Karpas-422 (cell line): ENCODE data around the gene PTPRG. TPM values are rescaled to one million over a fixed set of nuclear protein-coding genes. Genes with fewer than 3 reads are reported as not detected.

Experiments
- DNase-seq: peaks from one replicate; pipeline ENCODE4 v3.0.0-alpha.2; 2015
- H2AFZ ChIP-seq: fragments of 200-600 bp; sonication (generic); 2 replicates; pipeline ENCODE4 v1.6.1; 2014; ENCODE audit warnings: antibody characterized with exemption, low read length, mixed read lengths
- H3K27ac ChIP-seq: fragments of 200-600 bp; sonication (generic); 2 replicates; pipeline ENCODE4 v1.5.1; 2014; ENCODE audit warnings: mild to moderate bottlenecking, low read length, moderate library complexity
- H3K27me3 ChIP-seq: fragments of 200-600 bp; sonication (generic); 2 replicates; pipeline ENCODE4 v1.6.1; 2014; ENCODE audit warnings: low read length, mixed read lengths
- H3K36me3 ChIP-seq: fragments of 200-600 bp; sonication (generic); 2 replicates; pipeline ENCODE4 v1.6.1; 2014; ENCODE audit warnings: low read length, mixed read lengths; ENCODE audit not compliant: insufficient read depth
- H3K4me1 ChIP-seq: fragments of 200-600 bp; sonication (generic); 2 replicates; pipeline ENCODE4 v1.6.1; 2014; ENCODE audit warnings: mild to moderate bottlenecking, low read length, mixed read lengths
- H3K4me2 ChIP-seq: fragments of 200-600 bp; sonication (generic); 2 replicates; pipeline ENCODE4 v1.6.1; 2014; ENCODE audit warnings: low read length, low read depth, mild to moderate bottlenecking; ENCODE audit not compliant: poor library complexity, severe bottlenecking
- H3K4me3 ChIP-seq: fragments of 200-600 bp; sonication (generic); 2 replicates; pipeline ENCODE4 v1.5.1; 2014; ENCODE audit warnings: mild to moderate bottlenecking, antibody characterized with exemption, low read length, mixed read lengths
- H3K79me2 ChIP-seq: fragments of 200-600 bp; sonication (generic); 2 replicates; pipeline ENCODE4 v1.6.1; 2014; ENCODE audit warnings: mild to moderate bottlenecking, low read length, mixed read lengths
- H3K9ac ChIP-seq: fragments of 200-600 bp; sonication (generic); 2 replicates; pipeline ENCODE4 v1.6.0; 2014; ENCODE audit warnings: low read length
- H3K9me2 ChIP-seq: fragments of 200-600 bp; sonication (generic), shearing (Covaris generic); replicated peaks from 2 replicates; pipeline ENCODE4 v1.6.0; 2014; ENCODE audit warnings: mild to moderate bottlenecking, low read length, moderate library complexity; ENCODE audit not compliant: insufficient read depth
- H3K9me3 ChIP-seq: fragments of 300-700, 200-600 bp; sonication (generic); 2 replicates; pipeline ENCODE4 v1.6.1; 2014; ENCODE audit warnings: low read length, mixed read lengths
- H4K20me1 ChIP-seq: fragments of 200-600 bp; sonication (generic); 2 replicates; pipeline ENCODE4 v1.6.1; 2014; ENCODE audit warnings: mild to moderate bottlenecking, antibody characterized with exemption, low read length, low read depth; ENCODE audit not compliant: insufficient read depth
- total RNA-seq: library from RNA; depleted of rRNA; stranded (reverse); fragments of >200 nt; shearing (Covaris generic); gene quantifications from 2 replicates; pipeline ENCODE4 v1.2.3, GENCODE V29; 2014; ENCODE audit warnings: low replicate concordance

The PTPRG gene
- total RNA-seq, 1 experiment from 2014 or later: not detected

DNA sequence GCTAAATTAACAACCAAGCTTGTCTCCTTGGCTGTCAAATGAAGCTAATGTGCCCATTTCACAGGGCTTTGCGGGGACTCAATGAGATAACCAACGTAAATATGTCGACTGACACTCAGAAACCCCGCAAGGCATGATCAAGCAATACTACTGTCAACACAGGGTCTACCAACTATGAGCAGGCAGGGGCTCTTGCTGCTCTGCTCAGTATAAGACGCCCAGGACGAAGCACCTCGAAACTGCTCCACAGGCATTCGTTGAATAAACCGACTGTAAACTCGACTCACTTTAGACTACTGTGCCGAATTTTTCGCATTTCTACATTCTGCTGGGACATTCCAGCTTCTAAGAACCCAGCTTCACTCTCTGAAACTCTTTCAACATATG lies 757.0 kb downstream of the PTPRG start:
- H4K20me1 ChIP-seq: no peaks in the 10 kb centered on the region
- H3K27me3 ChIP-seq: no peaks in the 10 kb centered on the region
- no peaks in the 10 kb centered on the region for H3K9me3 ChIP-seq
- no peaks in the 10 kb centered on the region for H3K9me2 ChIP-seq
- H3K4me2 ChIP-seq: no peak overlapping the region
- H3K9ac ChIP-seq: no peak overlapping the region
- H3K36me3 ChIP-seq: no peaks in the 10 kb centered on the region
- H2AFZ ChIP-seq: no peak overlapping the region
- no peak overlapping the region for H3K4me3 ChIP-seq
- DNase-seq: no peak
- H3K79me2 ChIP-seq: no peaks in the 10 kb centered on the region
- no peaks in the 10 kb centered on the region for H3K4me1 ChIP-seq
- no peak overlapping the region for H3K27ac ChIP-seq

DNA sequence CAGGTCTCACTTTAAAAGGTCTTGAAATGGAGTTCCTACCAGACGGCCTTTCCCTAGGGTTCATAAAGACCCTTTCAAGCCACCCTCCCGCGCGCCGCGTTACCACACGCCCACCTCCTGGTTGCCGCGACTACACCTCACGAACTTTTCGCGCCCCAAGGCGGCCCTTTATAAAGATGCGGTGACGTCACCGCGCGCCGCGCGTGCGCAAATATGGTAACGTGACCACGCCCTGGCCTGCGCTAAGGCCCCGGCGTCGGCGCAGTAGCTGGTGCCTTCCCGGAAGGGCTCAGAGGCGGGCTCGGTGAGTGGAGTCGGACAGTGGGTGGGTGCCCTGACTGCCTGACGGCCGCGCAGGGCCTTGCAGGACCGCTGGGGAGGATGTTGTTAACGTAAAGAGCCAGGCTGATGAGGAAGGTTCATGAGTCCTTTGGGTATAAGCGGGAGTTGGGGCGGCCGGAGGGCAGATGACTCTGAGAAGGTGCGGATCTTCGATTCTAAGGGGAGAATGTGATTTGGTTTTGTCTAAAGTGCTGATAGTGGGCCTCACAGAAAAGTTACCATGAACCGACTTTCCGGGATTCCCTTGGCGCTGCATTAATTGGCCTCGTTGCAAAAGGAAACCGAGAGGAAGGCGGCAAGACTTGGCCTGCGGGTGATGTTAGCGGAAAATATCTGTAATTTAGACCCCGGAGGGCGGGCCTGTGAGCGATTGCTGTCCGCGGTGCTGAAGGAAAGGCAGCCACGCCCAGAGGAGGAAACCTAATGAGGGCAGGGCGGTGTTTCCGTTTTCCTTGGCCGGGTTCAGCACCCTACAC lies 757.6 kb downstream of the PTPRG start:
- H3K4me1 ChIP-seq: no peaks in the 10 kb centered on the region
- no peak for DNase-seq
- no peaks in the 10 kb centered on the region for H3K9me3 ChIP-seq
- no peak overlapping the region for H3K4me2 ChIP-seq
- H2AFZ ChIP-seq: no peak overlapping the region
- no peak overlapping the region for H3K9ac ChIP-seq
- H3K4me3 ChIP-seq: no peak overlapping the region
- H3K79me2 ChIP-seq: no peaks in the 10 kb centered on the region
- H3K27me3 ChIP-seq: no peaks in the 10 kb centered on the region
- no peak overlapping the region for H3K27ac ChIP-seq
- H4K20me1 ChIP-seq: no peaks in the 10 kb centered on the region
- H3K36me3 ChIP-seq: no peaks in the 10 kb centered on the region
- H3K9me2 ChIP-seq: no peaks in the 10 kb centered on the region

DNA sequence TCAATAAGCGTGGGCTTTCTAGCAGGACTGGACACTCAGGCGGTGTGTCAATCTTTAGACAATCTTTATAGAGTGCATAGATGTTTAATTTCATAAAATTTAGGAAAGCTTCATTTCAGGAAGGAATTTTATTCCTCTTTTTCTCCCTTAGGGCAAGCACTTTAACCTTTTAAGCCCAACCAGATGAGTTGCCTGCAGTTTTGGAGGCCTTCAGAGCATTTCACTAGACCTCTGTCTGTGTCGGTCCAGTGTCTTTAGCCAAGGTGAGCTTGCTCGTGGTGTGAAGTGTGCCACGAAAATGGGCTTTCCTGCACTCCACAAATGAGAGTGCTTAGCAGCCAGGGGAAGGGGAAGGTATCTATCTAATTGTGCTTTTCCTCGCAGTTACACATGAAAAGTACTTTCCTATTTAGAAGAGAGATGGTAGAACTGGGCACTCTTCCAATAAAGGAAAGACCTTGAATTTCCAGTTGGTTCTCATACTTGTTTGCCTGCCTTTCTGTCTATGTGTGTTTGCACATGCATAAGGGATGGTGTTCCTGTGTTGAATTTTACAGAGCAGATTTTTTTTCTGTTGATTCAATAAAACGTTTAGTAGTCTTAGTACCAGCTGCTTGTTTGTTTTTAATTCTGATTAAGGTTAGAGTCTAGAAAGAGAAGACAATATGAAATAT lies 758.3 kb downstream of the PTPRG start:
- H4K20me1 ChIP-seq: no peaks in the 10 kb centered on the region
- no peaks in the 10 kb centered on the region for H3K79me2 ChIP-seq
- H2AFZ ChIP-seq: no peak overlapping the region
- no peaks in the 10 kb centered on the region for H3K9me3 ChIP-seq
- H3K36me3 ChIP-seq: no peaks in the 10 kb centered on the region
- DNase-seq: no peak
- H3K27ac ChIP-seq: no peak overlapping the region
- H3K4me2 ChIP-seq: no peak overlapping the region
- H3K9me2 ChIP-seq: no peaks in the 10 kb centered on the region
- no peak overlapping the region for H3K4me3 ChIP-seq
- H3K9ac ChIP-seq: no peak overlapping the region
- no peaks in the 10 kb centered on the region for H3K4me1 ChIP-seq
- no peaks in the 10 kb centered on the region for H3K27me3 ChIP-seq

DNA sequence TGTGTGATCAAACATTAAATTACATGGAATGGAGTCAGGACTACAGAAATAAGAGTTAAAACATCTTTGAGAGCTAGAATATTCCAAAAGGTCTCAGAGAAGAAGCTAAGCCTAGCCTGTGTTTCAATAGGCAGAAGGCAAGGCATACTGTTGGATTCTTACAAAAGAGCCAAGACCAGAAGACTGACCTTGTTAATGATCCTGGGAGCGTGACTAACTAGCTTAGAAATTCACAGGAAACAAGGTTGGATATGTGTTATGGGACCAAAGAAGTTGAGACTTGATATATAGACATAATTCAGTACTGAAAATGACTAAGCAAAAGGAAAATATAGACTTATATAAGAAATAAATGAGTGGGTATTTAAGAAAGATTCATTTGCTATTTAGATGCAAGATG lies 761.9 kb downstream of the PTPRG start:
- H3K79me2 ChIP-seq: no peaks in the 10 kb centered on the region
- H3K4me2 ChIP-seq: no peak overlapping the region
- H3K9ac ChIP-seq: no peak overlapping the region
- H3K36me3 ChIP-seq: no peaks in the 10 kb centered on the region
- H2AFZ ChIP-seq: no peak overlapping the region
- no peaks in the 10 kb centered on the region for H4K20me1 ChIP-seq
- no peaks in the 10 kb centered on the region for H3K9me3 ChIP-seq
- no peaks in the 10 kb centered on the region for H3K9me2 ChIP-seq
- no peaks in the 10 kb centered on the region for H3K27me3 ChIP-seq
- no peak overlapping the region for H3K4me3 ChIP-seq
- H3K4me1 ChIP-seq: no peaks in the 10 kb centered on the region
- H3K27ac ChIP-seq: no peak overlapping the region
- no peak for DNase-seq

DNA sequence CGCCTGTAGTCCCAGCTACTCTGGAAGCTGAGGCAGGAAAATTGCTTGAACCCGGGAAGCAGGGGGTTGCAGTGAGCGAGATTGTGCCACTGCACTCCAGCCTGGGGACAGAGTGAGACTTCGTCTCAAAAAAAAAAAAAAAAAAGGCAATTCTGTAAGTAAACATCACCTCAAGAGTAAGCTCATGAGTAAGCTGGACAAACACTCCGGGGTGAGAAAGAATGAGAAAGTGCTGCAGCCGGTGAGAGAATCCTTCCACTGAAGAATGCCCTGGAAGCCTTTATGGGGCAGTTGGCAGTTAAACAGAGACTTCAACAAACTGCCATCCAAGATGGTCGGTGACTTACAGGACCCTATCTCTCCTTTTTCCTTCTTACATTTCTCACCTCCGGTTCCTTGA lies 764.5 kb downstream of the PTPRG start:
- H3K9me2 ChIP-seq: no peaks in the 10 kb centered on the region
- no peaks in the 10 kb centered on the region for H3K79me2 ChIP-seq
- H3K4me1 ChIP-seq: no peaks in the 10 kb centered on the region
- H3K9me3 ChIP-seq: no peaks in the 10 kb centered on the region
- H2AFZ ChIP-seq: no peak overlapping the region
- H3K27ac ChIP-seq: no peak overlapping the region
- no peak overlapping the region for H3K9ac ChIP-seq
- H3K4me3 ChIP-seq: no peak overlapping the region
- H3K36me3 ChIP-seq: no peaks in the 10 kb centered on the region
- no peak overlapping the region for H3K4me2 ChIP-seq
- no peak for DNase-seq
- no peaks in the 10 kb centered on the region for H3K27me3 ChIP-seq
- no peaks in the 10 kb centered on the region for H4K20me1 ChIP-seq

DNA sequence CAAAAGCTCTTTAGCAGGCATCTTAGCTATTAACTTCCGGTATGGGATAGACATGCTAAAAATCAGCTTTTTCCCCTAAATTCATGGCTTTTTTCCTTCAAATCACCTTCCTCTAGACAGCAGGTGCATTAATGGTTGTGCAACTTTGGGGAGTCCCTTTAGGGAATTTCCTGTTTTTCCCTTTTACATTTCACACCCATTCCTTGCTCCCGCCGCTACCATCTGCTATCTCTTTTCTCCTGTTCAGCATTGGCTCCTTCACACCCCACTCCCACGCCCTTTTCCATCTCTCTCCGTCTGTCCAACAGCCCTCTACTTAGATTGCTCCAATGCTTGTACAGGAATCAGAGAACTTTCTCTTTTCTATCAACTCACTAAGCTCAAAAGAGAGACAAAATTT lies 768.6 kb downstream of the PTPRG start:
- H3K4me3 ChIP-seq: no peak overlapping the region
- H3K4me1 ChIP-seq: no peaks in the 10 kb centered on the region
- no peaks in the 10 kb centered on the region for H4K20me1 ChIP-seq
- H3K9ac ChIP-seq: no peak overlapping the region
- H3K79me2 ChIP-seq: no peaks in the 10 kb centered on the region
- H3K9me3 ChIP-seq: no peaks in the 10 kb centered on the region
- no peaks in the 10 kb centered on the region for H3K27me3 ChIP-seq
- no peaks in the 10 kb centered on the region for H3K36me3 ChIP-seq
- no peaks in the 10 kb centered on the region for H3K9me2 ChIP-seq
- no peak overlapping the region for H2AFZ ChIP-seq
- H3K27ac ChIP-seq: no peak overlapping the region
- no peak for DNase-seq
- H3K4me2 ChIP-seq: no peak overlapping the region

DNA sequence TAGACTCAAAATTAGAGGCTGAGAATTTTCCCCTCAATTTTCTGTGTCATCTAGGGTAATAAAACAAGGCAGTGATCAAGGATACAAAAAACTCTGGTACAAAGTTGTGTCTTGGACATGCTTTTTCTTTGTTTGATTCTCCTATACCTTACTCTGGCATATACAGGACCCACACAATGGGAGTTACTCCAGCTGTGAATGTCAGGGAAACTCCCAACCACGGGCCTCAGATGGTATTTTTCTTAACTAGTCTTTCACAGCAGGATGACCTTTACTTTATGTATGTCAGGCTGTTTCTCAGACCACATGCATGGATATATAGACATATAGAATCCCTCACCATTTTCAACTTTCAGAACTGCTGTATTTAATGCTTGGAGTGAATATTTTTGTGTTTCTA lies 770.6 kb downstream of the PTPRG start:
- Histone ChIP-seq H3K9ac (no peak overlapping the region), H3K27ac (no peak overlapping the region), H3K4me2 (no peak overlapping the region), H2AFZ (no peak overlapping the region), H3K9me3 (no peaks in the 10 kb centered on the region), H3K36me3 (no peaks in the 10 kb centered on the region), H3K4me1 (no peaks in the 10 kb centered on the region), H4K20me1 (no peaks in the 10 kb centered on the region), H3K27me3 (no peaks in the 10 kb centered on the region), H3K79me2 (no peaks in the 10 kb centered on the region), H3K4me3 (no peak overlapping the region), H3K9me2 (no peaks in the 10 kb centered on the region)
- DNase-seq: no peak

DNA sequence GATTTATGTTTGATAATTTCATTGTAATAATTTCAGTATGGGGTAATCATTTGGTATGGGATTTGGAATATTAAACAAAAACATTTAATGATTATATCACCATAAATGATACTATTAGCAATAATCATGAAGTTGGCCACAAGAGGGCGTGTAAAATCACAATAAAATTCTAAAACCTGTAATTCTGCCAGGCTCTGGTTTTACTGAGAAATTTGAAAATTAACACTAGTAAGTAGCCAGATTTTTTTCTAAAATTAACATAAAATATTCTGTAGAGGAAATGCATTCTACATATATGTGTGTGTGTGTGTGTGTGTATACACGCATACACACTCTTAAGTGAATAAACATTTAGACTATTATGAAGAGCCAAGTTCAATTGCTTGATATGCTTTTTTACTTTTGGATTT lies 771.5 kb downstream of the PTPRG start:
- Histone ChIP-seq H3K79me2 (no peaks in the 10 kb centered on the region), H3K27me3 (no peaks in the 10 kb centered on the region), H3K4me3 (no peak overlapping the region), H3K4me2 (no peak overlapping the region), H3K9ac (no peak overlapping the region), H3K27ac (no peak overlapping the region), H4K20me1 (no peaks in the 10 kb centered on the region), H2AFZ (no peak overlapping the region), H3K4me1 (no peaks in the 10 kb centered on the region), H3K9me2 (no peaks in the 10 kb centered on the region), H3K9me3 (no peaks in the 10 kb centered on the region), H3K36me3 (no peaks in the 10 kb centered on the region)
- DNase-seq: peak; percentile 68
